HS-27A (cell line): Measurements from ENCODE around the gene BEST1.
"Not testable (repeated sequence)": the region's sequence is repeated elsewhere in the genome, so short reads cannot be mapped to it uniquely, and the experiment has no call there.

Experiments
- DNase-seq: peaks from one replicate; pipeline ENCODE4 v3.0.0-alpha.2; 2012; ENCODE audit warnings: low read depth, missing footprints

BEST1 gene

DNA sequence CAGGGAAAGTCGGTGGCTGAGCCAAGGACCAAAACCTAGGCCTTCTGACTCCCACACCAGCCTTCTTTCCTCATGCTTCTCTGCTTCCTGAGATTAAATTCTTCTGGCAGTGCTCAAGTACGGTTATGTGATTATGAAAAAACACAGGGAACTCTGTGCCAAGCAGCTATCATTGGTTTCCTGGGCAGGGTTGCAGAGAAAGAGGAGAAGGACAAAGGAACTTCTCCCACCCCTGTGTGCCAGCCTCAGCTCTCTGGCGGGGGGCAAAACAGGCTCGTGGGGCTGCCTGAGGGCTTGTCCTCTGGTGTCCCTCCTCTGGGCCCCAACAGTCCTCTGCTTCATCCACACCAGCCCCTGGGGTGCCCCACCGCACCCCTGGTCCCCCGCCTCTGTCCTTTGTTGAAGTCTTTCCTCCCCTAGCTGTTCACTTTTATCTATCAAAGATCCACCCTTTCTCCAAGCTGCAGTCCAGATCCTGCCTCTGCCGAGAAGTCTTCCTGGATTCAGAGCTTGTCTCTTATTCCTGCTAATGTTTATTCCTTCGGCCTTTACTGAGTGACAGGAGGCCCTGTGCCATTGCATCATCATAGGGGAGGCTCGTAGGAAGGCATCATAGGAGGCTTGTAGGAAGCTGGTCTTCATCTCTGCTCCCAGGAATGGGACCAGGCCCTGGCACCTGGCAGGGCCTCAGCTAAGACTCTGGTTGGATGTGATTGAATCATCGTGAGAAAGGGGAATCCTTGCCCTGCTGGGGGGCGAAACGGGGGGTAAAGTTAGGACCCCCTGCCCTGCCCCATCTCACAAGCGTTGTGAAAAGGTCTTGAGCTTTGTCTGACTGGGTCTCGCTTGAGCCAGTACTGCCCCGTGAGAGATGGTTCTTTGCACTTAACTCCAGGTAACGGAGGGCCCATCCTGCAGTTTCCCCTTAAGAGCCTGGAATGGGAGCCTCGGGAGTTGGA is 28.8 kb downstream of the BEST1 start:
- DNase-seq = no peak

DNA sequence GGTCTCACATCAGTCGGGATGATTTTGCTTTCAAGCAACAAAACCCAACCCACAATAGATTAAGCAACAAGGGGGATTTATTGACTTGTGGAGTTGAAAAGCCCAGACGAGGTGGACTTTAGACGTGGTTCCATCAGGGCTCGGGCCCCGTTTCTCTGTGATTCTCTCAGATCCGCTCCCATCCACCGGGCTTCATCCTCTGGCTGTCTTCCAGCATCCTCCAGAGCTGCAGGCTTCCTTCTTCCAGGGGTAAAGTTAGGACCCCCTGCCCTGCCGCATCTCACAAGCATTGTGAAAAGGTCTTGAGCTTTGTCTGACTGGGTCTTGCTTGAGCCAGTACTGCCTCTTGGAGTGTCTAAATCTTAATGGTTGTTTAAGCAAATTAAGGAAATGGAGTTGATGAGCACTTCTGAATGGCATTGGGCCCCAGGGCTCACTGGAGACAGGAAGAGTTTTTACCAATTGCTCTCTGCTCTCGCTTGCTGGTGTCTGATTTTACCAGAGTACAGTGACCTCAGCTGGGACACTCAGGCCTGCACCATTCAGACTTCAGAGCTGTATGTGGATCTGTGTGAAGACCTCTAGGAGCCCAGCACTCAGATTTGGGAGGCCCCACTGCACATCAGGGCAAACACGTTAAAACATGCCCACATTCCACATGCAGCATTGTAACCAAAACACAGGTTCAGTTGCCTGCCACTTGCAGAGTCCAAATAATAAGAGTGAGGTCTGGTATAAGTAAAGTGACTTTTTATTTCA is 30.8 kb downstream of the BEST1 start:
- no peak for DNase-seq

DNA sequence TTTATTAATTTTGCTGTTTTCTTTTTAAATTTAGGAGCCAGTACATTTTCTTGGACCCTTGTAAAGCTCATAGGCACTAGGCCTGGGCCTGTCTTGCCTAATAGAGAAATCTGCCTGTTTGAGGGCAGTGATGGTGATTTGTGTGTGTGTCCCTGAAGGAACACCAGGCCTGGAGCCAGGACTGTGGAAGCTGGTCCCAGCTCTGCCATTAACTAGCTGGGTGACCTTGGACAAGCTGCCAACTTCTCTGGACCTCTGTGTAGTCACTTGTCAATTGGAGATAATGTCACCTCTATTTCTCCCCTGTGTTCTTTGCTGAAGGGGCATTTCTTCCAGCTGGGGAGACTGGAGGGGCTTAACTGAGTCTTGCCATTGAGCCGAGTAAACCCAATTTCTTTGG is 33.3 kb downstream of the BEST1 start:
- DNase-seq = no peak

DNA sequence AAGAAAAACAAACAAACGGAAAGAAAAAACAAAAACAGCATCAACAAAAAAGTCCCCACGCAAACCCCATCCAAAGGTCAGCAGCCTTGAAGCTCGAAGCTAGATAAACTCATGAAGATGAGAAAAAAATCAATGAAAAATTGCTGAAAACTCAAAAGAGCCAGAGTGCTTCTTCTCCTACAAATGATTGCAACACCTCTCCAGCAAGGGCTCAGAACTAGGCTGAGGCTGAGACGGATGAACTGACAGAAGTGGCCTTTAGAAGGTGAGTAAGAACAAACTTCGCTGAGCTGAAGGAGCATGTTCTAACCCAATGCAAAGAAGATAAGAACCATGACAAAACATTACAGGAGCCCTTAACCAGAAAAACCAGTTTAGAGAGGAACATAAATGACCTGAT is 35.7 kb downstream of the BEST1 start:
- no peak for DNase-seq

DNA sequence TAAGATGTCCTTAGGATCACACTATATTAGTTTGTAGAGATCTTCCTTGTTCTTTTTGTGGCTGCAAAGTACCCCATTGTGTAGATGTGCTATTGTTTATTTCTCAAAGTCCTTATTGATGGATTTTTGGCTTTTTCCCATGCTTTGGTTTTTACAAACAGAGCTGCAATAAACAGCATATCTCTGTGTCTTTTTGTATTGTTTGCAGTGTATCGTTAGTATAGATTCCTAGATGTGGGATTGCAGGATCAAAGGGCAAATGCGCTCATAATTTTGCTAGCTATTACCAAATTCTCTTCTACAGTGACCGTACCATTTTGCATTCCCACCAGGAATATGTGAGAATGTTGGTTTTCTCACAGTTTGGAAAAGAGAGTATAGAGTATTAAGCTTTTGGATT is 44.8 kb downstream of the BEST1 start:
- no peak for DNase-seq

DNA sequence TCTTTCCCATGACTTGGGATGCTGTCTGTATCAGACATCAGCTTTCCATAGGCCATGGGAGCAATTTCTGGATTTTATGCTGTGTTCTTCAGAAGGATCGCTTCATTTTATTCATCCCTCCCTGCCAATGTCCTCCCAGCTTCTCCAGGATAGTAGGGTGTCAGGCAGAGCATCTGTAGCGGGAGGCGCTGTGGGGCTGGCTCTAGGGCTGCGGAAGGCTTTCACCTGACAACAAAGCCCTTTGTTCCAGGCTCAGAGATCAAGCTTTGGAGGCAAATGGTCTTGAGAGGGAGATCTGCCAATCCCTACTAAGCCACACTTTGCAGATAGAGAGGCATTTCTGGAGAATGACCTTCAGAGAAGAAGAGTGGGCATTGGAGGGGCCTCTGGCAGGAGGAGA is 46.8 kb downstream of the BEST1 start:
- DNase-seq = no peak

DNA sequence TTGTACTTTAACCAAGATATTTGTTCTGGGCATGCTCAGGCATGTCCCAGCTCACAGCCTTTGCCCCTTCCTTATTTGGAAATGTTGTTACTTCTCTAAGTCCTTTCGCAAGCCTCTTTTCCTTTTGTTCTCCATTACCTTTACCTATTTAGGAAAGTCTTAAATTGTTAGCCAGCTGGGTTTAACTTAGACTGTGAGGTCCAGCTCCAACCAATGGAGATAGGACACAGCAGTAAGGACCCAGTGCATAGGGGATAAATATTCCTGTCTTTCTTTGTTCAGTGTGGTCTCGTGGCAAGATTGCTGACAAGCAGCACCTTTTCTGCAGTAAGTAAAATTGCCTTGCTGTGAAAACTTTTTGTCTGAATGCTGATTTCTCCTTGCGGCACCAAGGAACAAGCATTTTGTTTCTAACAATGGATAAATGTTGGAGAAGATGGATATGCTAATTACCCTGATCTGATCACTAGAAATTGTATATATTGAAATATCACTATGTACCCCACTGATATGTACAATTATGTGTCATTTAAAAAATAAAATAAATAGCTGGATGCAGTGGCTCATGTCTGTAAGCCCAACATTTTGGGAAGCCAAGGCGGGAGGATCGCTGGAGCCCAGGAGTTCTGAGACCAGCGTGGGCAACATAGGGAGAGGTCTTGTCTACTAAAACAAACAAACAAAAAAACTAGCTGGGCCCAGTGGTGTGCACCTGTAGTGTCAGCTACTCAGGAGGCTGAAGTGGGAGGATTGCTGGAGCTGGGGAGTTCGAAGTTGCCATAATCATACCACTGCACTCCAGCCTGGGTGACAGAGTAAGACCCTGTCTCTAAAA is 49.2 kb downstream of the BEST1 start:
- DNase-seq = no peak

DNA sequence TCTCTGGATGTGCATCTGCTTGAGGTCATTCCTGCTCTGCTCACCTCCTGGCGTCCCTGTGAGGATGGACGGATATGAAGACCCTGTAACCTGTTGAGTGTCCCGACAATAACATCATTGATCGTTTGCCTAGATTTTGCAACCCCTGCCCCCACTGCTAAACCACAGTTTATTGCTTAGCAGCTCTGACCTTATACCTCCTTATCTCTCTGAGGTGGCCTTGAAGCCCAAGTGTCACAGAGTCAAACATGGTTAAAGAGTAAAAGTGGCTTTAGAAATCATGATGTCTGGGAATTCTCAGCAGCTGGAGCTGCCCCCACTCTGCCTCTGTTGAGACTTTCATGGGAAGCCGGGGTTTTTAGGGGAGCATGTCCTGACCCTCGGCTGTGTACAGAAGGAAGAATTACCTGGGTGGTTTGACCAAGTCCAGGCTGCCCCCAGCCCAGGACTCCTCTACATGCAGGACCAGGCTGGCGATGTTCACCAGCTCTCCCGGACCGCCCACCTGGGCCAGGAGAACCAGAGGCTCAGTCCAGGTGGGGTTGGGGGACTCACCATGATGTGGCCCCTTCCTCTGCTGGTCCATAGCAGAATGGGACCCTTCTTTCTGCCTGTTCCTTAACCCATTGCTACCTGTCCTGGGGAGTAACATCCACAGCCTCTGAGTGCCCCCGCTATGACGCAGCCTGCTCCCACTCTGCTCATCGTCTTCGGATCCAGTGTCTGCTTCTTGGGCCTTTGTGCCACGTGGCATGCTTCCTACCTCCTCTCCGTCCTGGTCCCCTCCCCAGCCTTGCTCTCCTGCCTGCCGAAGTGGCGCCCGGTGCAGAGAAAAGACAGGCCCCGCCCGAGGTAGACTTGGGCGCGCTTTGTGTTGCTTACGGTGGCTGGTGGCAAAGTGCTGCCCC is 50.6 kb downstream of the BEST1 start:
- no peak for DNase-seq

DNA sequence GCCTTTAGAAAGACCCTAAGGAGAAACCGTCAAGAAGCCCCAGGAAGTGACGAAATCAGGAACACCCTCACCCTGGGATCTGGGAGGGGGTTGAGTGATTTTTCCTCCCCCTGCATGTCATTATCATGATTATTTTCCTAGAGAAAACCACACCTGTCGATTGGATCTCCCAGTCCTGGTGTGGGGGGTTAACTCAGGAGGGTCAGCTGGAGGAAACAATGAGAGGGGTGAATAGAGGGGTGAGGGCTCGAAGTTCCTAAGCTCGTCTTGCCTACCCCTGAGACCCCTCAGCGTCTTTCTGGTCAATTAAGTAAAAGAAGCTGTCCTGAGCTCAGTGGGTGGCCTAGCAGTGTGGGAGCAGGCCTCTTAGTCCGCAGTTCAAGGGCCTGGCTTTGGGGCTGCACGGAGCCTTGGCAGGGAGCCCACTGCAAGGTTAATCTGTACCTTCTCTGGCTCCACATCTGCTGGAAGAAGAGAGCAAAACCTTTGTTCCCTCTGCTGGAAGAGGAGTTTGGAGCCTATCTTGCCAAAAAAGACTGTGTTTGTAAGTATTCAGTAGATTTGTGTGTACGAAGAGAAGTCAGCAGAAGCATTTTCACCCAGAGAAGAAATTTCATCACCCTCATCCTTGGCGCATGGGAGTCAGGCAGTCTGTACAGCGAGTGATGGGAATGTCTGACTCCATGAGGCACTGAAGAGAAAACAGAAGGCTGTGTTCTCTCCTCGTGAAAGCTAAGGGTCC is 51.5 kb downstream of the BEST1 start:
- no peak for DNase-seq

DNA sequence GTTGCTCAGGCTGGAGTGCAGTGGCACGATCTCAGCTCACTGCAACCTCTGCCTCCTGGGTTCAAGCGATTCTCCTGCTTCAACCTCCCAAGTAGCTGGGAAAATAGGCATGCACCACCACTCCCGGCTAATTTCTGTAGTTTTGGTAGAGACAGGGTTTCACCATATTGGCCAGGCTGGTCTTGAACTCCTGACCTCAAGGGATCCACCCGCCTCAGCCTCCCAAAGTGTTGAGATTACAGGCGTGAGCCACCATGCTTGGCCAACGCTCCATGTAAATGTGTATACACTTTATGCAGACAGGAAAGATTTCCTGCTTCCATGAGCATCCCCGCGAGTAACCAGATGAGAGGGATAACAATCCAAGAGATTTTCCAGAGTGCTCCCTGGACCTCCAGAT is 52.1 kb downstream of the BEST1 start:
- not testable (repeated sequence) for DNase-seq

DNA sequence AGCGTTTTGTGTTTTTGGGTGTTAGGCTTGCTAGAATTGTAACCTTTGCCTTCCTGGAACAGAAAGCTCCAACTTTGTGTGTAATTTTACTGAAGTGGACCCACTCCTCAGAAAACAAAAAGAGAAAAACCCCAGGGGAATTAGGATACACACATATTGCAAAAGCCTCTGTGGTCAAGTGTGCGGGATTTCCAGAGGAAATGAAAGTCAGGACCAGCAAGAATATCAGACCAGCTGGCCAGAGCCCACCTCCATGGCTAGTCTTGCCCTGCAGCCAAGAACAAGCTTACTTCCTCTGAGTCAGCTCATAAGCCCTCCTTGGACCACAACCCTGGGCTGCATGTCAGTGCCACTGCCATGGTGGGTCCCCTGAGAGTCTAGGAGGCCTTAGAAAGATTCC is 54.3 kb downstream of the BEST1 start:
- DNase-seq = no peak

DNA sequence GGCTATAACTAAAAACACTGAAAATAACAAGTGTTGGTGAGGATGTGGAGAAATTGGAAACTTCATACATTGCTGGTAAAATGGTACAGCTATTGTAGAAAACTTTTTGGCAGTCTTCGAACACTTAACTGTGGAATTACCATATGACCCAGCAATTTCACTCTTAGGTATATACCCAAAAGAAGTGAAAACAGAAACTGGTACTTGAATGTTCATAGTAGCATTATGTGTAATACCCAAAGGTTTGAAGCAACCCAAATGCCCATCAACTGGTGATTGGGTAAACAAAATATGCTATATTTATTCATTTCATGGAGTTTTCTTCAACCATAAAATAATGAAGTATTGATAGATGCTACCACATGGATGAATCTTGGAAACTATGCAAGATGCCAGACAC is 58.0 kb downstream of the BEST1 start:
- DNase-seq = no peak

DNA sequence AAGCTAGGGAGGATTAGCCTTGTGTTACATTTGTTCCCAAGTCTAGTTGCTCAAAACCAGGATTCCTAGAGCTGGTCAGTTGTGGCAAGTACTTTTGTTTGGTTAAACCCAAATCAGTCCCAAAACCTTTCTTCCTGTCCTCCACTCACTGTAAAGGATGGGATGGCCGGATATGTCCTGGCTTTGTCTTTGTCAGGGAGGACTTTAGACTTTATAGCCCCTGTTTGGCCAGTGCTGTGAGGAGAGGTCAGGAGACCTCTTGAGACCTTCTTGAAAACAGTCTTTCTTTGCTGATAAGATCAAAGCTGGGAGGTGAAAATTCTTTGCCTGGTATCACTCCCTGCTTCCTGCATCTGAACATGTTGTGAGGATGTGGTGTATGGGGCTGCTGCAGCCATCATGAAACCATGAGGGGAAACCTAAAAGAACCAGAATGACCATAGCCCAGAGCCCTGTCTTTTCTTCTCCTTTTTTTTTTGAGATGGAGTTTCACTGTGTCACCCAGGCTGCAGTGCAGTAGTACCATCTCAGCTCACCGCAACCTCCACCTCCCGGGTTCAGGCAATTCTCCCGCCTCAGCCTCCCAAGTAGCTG is 60.9 kb downstream of the BEST1 start:
- no peak for DNase-seq

DNA sequence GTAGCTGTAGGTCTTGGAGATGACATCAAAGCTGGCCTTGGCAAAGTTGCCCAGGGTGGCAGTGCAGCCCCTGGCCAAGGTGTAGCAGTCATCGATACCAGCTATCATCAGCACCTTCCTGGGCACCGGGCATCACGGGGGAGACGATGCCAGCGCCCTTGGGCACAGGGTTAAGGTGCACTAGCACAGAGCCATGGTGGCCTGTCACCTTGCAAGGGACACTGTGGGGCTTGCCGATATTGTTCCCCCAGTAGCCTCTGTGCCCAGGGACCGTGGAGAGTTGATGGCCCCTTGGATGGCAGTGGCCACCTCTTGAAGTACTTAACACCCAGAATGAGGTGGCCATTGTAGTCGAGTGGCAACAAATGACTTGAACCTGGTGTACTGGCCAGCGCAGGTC is 61.7 kb downstream of the BEST1 start:
- DNase-seq = no peak

DNA sequence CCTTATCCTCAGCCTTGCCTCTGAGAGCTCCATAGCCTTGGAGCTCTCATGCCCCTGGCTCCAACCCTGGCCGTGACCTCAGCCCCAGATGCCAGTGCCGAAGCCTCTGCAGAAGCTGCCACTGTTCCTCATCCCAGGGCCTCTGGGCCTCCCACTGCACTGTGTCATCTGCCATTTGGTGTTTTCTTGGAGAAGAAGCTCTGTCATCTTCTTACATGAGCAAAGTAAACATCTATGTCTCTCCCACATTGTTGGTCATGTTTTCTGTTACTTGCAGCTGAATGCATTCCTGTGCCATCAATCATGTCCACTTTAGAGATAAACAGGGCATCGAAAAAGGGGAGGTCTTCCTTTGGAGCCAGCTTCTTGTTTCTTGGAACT is 62.3 kb downstream of the BEST1 start:
- no peak for DNase-seq

DNA sequence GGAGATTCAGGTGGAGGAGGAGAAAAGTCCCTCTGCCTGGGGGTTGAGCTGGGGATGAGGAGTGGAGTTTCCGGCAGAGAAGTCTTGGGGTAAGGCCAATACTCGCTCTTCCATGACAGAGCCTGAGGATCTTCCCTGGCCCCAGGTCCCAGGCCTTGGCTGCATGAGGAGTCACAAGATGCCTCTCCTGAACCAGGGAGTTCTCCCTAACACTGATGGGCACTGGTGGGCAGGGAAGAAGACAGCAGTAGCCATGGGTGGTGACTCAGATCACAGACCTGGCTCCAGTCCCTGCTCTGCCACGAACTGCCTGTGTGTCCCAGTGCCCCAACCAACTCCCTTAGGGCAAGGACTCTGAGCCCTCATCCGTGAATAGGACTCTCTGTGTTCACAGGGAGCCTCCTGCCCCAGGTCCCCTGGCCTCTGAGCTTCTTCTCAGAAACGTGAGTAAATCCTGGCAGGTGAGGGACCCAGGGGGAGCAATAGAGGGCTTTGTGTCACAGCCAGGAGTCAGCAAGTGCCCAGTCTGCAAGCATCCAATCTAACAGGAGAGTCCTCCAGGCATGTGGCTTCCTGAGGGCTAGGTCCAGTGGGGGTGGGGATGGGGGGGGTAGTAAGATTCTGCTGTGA is 62.8 kb downstream of the BEST1 start:
- no peak for DNase-seq
